ENCODE measurements around the gene KRT74. TPM values are rescaled to one million over a fixed set of nuclear protein-coding genes. Genes with fewer than 3 reads are reported as not detected.

KRT74 gene
- total and polyA plus RNA-seq, 2 of the 8 experiments (the other 6 are each of a cell fraction or from before 2014, with no cell fraction given), result not detected

DNA sequence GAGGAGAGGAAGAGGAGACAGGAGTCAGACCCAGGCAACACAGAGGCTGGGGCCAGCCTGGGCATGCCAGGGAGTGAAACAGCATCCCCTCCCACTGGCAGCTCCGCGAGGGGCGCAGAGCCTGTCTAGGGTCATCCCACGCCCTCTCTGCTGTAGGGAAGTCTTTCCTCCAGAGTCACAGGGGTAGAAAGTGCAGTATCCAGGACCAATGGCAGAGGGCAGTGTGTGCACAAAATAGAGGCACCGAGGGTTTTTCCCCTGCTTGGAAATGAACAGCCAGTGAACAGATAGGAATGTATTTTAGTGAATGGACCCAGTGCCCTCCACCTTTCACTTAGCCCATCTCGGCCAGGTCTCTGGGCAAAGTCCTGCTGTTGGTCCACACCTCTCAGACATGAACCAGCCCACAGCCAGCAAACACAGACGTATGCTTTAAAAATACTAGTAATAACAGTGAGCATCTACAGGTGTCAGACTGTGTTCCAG is 9.4 kb upstream of the KRT74 start (continued):
- TF ChIP-seq TAF7 (optimal IDR thresholded peaks at IDR 0.05; ENCODE audit: borderline replicate concordance, low read depth, low read length), result peak; percentile 29
- TF ChIP-seq, protein P1, sequence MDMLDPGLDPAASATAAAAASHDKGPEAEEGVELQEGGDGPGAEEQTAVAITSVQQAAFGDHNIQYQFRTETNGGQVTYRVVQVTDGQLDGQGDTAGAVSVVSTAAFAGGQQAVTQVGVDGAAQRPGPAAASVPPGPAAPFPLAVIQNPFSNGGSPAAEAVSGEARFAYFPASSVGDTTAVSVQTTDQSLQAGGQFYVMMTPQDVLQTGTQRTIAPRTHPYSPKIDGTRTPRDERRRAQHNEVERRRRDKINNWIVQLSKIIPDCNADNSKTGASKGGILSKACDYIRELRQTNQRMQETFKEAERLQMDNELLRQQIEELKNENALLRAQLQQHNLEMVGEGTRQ (IDR thresholded peaks at IDR 0.05; ENCODE audit: low read length), result no peak
- no peak for TF ChIP-seq HDAC2 (IDR thresholded peaks at IDR 0.05; ENCODE audit: borderline replicate concordance in 1 of 2, low read depth in 2 of 2, low read length in 2 of 2)
- no peak for TF ChIP-seq POLR2A (IDR thresholded peaks at IDR 0.05; ENCODE audit: control extremely low read depth in 1 of 2, low read depth in 2 of 2, low read length in 2 of 2)
- no peak for TF ChIP-seq BCL11A (IDR thresholded peaks at IDR 0.05; ENCODE audit: low read depth in 2 of 2, low read length in 2 of 2)
- TF ChIP-seq, protein P2, sequence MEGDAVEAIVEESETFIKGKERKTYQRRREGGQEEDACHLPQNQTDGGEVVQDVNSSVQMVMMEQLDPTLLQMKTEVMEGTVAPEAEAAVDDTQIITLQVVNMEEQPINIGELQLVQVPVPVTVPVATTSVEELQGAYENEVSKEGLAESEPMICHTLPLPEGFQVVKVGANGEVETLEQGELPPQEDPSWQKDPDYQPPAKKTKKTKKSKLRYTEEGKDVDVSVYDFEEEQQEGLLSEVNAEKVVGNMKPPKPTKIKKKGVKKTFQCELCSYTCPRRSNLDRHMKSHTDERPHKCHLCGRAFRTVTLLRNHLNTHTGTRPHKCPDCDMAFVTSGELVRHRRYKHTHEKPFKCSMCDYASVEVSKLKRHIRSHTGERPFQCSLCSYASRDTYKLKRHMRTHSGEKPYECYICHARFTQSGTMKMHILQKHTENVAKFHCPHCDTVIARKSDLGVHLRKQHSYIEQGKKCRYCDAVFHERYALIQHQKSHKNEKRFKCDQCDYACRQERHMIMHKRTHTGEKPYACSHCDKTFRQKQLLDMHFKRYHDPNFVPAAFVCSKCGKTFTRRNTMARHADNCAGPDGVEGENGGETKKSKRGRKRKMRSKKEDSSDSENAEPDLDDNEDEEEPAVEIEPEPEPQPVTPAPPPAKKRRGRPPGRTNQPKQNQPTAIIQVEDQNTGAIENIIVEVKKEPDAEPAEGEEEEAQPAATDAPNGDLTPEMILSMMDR (IDR thresholded peaks at IDR 0.05; ENCODE audit: control extremely low read depth in 1 of 3, insufficient read depth in 1 of 3, low read depth in 1 of 3, low read length in 3 of 3), result peak; percentile 58 to 90 (median 86)
- no peak for TF ChIP-seq EGR1 (IDR thresholded peaks at IDR 0.05; ENCODE audit: borderline replicate concordance, low read depth, low read length)
- TF ChIP-seq POLR2AphosphoS5 (IDR thresholded peaks at IDR 0.05; ENCODE audit: low read depth, low read length), result no peak
- TF ChIP-seq, protein P3, sequence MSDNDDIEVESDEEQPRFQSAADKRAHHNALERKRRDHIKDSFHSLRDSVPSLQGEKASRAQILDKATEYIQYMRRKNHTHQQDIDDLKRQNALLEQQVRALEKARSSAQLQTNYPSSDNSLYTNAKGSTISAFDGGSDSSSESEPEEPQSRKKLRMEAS (IDR thresholded peaks at IDR 0.05), result no peak
- TF ChIP-seq FOSL1 (IDR thresholded peaks at IDR 0.05; ENCODE audit: insufficient read depth, low read depth, low read length), result no peak
- TF ChIP-seq CBX5 (IDR thresholded peaks at IDR 0.05; ENCODE audit: low read depth, low read length), result no peak
- no peak for TF ChIP-seq RBBP5 (IDR thresholded peaks at IDR 0.05; ENCODE audit: borderline replicate concordance, low read depth, low read length)
- no peak for TF ChIP-seq CEBPB (IDR thresholded peaks at IDR 0.05; ENCODE audit: low read depth, low read length)
- no peak for TF ChIP-seq SP1 (IDR thresholded peaks at IDR 0.05; ENCODE audit: low read depth, low read length)
- TF ChIP-seq, protein P4, sequence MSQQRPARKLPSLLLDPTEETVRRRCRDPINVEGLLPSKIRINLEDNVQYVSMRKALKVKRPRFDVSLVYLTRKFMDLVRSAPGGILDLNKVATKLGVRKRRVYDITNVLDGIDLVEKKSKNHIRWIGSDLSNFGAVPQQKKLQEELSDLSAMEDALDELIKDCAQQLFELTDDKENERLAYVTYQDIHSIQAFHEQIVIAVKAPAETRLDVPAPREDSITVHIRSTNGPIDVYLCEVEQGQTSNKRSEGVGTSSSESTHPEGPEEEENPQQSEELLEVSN (IDR thresholded peaks at IDR 0.05), result no peak
- TF ChIP-seq CHD2 (IDR thresholded peaks at IDR 0.05; ENCODE audit: low read length), result no peak
- TF ChIP-seq BRCA1 (IDR thresholded peaks at IDR 0.05; ENCODE audit: low read depth, low read length), result no peak
- no peak for TF ChIP-seq SIX5 (IDR thresholded peaks at IDR 0.05; ENCODE audit: low read depth, low read length)
- peak; percentile 43; the same call in 1 of the 2 replicates for TF ChIP-seq GABPA (IDR thresholded peaks at IDR 0.05; ENCODE audit: borderline replicate concordance, insufficient read depth, low read length)
